GM19395 (cell line): ENCODE measurements around the gene DDX50.
"Not testable (repeated sequence)": the region's sequence is repeated elsewhere in the genome, so short reads cannot be mapped to it uniquely, and the experiment has no call there.

Experiments used
- ATAC-seq: cut with Tn5 transposase; IDR thresholded peaks from one replicate; pipeline ENCODE4 v1.9.1; 2021; ENCODE audit warnings: mild to moderate bottlenecking, moderate library complexity; ENCODE audit not compliant: unreplicated experiment

Gene DDX50

GRCh38 chr10:68979738-68980137 lies 78.6 kb downstream of the DDX50 start:
- not testable (repeated sequence) for ATAC-seq

- ATAC-seq: no peak
Measured at GRCh38 chr10:68981074-68981473, 80.0 kb downstream of the DDX50 start.

GRCh38 chr10:68982389-68982788 lies 81.3 kb downstream of the DDX50 start:
- no peak for ATAC-seq

- no peak for ATAC-seq
Measured at GRCh38 chr10:68987611-68988010, 86.5 kb downstream of the DDX50 start.

- peak; percentile 80 for ATAC-seq
Measured at GRCh38 chr10:68988530-68989316, 87.6 kb downstream of the DDX50 start, which contains the start of gene KIFBP. Gene KIFBP, plus strand, starts transcription at chr10:68988803. Its CDS starts 30 bp downstream, at chr10:68988833.

- ATAC-seq: peak; percentile 10
Measured at GRCh38 chr10:68989317-68989990, 88.3 kb downstream of the DDX50 start.

GRCh38 chr10:68992636-68993440 lies 91.7 kb downstream of the DDX50 start:
- no peak for ATAC-seq
